Stimulated activated CD8-positive, alpha-beta memory T cell treated with anti-CD3 and anti-CD28 coated beads, Interleukin-4, amount 100 ng/mL, for 48 hours (primary cell): ENCODE measurements around the gene DOC2B.
"Not testable (repeated sequence)": the region's sequence is repeated elsewhere in the genome, so short reads cannot be mapped to it uniquely, and the experiment has no call there.

Experiments used
- DNase-seq: peaks from one replicate; pipeline ENCODE4 v3.0.0-alpha.2; 2020

DOC2B gene

DNA sequence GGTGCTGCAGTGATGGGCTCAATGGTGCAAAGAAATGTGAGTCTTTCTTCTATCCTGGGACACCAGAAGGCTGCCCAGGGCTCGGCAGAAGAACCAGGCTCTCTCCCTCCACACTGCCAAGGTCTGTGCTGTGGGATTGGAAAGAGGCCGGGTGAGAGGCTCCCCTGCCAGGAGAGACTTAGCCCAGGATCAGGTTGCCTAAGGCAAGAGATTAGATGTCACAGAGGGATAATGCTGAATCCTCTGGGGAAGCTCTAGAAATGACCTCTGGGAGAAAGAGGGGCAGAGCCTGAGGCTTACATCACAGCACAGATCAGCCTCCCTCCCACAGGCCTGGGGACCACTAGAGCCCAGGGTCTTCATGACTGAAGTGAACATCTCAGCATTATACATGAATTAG, 5.7 kb upstream of the DOC2B start:
- no peak for DNase-seq

DNA sequence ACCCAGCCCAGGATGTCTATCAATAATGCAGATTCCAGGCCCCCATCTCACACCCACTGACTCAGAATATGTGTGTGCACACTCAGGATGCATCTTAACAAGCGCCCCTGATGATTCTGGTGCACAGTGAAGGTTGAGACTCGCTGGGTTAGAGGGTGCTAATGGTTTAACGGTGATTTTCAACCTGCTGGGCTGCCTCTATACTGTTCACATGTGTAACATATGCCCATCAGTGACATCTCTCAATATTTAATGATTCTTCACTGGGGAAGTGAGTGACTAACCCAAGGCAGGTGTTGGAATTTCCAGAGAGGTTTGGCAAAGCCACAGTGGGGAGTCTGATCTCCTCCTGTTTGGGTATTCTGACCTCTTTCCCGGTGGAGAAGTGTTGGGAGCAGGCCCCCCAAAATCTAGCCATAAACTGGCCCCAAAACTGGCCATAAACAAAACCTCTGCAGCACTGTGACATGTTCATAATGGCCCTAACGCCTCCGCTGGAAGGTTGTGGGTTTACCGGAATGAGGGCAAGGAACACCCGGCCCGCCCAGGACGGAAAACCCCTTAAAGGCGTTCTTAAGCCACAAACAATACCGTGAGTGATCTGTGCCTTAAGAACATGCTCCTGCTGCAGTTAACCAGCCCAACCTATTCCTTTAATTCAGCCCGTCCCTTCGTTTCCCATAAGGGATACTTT, 4.1 kb upstream of the DOC2B start:
- peak; percentile 54 for DNase-seq

DNA sequence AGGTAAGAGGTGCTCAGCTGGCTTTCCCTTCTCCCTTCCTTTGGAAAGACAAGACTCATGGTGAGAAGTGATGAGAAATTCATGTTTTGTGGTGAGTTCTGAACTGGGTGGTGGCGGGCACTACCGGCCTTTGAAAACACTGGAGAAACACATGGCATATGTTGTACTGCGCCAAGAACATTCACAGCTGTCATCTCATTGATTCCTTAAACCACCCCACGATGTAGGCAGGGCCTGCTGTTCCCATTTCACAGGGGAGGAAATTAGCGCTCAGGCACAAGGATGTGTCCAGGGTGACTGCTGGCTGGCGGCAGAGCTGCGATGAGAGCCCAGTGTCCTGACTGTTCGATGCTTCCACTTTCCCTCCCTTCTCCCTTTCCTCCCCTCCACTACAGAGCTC, 1.6 kb upstream of the DOC2B start:
- DNase-seq = no peak

DNA sequence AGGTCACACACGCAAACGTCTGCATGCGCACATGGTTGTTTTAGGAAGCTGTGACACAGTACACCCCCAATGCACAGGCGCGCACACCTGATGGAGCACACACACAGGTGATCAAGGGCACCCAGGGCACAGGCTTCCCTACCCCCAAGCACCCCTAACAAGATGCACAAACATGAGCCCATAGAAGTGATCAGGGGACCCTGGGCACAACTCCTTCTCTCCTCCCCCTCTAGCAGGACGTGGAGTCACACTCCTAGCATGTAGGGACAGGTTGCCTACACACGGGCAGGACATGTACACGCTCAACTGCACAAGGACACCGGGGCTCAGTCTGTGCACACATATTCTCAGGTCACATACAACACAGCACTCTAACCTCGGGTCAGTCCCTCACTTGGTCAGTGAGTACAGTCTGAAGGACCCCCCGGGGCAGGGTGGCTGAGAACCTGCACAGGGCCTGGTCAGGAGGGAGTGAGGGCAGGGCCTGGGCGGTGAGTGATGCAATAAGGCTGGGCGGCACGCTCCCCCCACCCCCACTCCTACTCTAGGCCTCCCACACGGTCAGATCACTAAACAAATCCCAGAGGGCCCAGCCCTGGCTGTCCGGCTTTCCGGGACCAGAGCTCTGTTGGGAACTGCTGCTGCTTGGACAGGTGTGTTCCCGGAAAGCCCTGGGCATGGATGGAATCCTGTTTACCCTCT, 751 bp upstream of the DOC2B start:
- DNase-seq = no peak

DNA sequence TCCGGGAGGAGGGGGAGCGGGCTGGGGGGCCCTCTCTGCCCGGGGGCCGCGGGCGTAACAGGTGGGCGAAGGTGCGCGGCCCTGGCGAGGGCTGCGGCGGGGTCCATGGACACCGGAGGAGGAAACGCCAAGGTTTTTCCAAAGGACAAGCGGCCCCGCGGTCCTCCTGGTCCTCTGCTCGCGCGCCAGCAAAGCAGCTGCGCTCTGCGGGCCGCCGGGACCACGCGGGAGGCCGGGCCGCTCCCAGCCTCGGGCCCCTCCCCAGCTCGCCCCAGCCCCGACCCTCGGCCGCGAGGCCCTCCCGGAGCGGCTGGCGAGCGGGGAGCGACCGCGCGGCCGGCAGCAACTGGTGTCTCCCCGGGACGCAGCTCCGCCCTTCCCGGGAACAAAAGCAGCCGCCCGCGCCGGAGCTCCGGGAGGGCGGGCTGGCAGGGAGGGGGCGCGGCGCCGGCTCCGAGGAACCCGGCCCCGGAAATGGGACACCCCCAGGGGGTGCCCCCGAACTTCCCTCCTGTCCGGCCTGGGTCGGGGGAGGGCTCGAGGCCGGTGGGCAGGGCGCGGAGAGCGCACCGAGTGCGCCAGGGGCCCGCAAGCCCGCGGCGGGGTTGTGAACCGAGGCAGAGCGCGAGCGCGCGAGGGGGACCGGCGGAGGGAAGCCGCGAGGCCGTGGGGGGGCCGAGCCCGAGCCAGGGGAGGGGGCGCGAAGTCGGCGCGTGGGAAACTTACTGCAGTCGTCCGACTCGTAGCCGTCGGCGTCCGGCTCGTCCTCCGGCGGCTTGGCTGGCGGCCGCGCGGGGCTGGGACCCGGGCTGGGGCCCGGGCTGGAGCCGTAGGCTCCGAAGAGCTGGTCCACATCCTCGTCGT, 837 bp downstream of the DOC2B start:
- DNase-seq = no peak

DNA sequence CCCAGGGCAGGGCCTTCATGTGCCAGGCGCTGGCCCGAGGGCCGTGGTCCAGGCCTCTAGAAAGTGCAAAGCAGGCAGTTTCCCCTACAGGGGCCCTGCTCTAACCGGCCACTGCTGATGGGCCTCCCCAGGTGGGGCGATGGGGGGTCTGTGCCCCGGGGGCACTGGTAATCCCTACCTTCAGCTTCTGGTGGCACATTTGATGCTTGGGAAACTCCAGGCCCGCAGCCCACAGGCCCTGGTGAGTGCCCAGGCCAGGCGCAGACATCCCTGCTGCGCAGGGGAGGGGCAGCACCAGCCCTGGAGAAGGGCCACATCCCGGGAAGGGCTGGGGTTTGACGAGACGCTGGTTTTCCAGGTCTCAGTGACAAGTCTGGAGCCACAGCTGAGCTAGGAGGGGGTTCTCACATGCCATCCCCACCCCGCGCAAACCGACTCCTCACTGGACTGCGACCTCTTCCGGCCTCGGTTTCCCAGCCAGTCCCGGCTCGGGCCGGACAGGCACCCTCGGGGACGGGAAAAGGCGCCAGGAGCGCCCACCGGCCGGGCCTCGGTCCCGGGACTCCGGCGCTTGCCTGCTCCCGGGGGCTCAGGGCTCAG, 1.6 kb downstream of the DOC2B start:
- no peak for DNase-seq

DNA sequence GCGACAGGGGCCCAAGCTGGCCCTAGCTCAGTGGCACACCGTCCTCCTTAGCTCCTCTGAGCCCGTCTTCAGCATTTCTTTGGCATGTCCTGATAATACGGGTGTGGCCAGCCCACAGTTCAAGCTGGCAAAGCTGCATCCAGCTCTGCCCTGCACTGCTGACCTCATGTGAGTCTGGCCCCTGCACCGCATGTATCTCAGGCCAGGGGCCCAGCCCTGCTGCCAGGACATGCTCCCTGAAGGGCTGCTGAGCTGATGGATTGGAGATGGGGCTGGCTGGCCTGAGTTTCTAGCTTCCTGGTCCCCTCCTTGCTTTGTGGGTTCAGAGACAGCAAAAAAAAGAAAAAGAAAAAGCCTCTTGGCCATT, 2.4 kb downstream of the DOC2B start:
- DNase-seq = no peak

DNA sequence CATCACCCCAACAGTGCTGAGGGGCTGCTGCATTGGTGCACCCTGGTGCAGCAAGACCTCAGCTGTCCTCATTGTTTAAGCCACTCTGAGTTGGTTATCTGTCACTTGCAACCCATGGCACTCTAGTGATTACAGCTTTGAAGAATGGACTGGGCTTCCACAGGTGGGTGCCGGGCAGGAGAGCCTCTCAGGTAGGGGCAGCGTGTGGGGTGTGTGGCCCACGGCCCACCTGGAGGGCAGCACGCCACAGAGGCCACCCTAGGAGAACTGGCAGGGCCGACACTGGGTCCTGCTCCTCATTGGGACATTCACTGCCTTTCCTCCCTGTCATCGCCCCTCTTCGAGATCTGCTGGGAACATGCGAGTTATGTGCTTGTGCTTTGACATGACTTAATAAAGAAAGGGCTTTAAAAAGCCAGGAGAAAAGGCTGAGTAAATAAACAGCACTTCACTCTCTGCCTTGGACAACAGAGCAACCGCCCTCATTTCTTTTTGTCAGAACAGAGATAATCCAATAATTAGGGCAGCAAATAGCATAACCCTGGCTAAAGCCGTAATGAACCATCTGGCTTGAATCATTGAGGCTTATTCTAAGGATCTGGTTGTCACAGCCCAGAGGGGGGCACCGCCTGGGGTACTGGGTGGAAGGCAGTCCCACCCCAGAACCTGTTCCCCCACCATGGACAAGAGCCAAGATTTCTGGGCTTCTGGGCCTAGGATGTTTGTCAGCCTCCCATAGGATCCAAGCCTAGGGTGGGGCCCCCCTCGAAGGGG, 3.0 kb downstream of the DOC2B start:
- no peak for DNase-seq

DNA sequence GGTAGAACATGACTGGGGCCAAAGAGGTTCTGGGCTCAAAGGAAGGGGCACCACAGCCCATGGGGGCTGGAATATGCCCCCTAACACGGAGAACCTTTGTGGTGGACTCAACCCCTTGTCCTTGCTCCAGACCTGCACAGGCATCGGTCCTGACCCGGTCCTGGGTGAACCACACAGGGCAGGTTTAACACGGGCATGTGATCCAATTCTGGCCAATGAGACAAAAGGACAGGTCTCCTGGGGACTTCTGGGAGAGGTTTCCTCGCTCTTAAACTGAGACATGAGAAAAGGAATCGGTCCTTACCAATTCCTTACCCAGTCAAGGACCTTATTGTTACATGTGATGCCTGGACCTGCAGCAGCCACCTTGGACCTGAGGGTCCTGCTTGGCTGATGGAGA, 3.7 kb downstream of the DOC2B start:
- DNase-seq = no peak

DNA sequence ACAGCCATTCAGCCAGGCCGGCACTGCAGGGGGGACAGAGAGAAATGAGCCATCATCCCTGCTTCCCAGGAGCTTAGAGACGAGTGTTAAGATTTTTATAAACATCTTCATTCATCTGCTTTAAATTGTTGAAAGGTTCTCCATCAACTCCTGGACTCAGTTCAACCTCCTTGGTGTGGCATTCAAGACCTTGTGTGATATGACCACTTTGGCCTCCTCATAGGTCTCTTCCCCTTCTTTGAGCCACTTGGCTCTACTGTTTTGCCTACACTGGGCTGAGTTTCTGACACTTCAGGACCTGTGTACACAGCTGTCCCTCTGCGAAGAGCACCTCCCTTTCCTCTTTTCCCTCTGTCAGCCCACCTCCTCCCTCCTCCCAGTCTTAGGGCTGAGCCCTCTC, 4.3 kb downstream of the DOC2B start:
- no peak for DNase-seq

DNA sequence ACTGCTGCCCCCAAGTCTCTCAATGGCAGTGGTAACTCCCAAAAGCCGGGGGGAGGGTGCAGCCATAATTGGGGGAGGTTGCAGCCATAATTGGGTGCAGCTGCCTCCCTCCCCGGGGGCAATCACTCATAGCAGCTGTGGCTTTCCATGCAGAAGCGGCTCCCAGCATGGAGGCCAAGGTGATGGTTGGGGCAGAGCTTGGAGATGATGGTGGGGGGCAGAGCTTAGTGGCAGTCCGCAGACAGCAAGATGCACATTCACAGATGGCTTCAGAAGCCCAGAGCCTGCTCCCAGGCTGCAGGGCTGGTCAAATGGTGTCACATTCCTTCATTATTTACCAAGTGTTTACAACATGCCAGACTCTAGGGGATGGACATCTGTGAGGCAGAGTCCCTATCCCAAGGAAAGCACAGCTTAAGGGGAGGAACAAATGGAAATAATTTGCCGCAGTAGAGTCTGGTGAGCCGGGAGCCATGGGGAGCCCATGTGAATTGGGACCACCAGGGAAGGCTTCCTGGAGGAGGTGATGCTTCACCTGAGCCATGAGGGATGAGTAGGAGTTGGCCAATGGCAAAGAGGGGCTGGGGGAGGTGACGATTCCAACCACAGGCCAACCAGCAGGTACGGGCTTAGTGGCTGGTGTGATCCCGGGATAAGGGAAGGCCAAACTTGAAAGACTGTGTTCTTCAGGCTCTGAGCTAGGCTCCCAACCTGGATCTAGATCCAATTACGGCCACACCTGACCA, 8.1 kb downstream of the DOC2B start:
- no peak for DNase-seq

DNA sequence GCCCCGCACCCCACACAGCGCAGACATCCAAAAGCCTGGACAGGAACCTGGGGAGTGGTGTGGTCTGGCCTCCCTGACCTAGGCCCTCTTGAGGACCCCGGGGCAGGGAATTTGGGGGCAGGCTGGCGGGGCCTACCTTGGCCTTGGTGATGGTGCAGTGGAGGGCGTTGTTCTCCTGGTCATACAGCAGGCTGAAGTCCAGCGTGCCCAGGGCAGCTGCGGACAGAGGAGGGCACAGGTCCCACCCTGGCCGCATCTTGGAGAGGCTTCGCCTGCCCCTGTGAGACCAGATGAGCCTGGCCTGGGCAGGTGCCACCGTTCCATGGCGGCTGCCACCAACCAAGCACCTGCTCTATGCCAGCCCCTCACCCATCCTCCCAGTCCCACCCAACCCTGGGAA, 9.0 kb downstream of the DOC2B start:
- DNase-seq = no peak

DNA sequence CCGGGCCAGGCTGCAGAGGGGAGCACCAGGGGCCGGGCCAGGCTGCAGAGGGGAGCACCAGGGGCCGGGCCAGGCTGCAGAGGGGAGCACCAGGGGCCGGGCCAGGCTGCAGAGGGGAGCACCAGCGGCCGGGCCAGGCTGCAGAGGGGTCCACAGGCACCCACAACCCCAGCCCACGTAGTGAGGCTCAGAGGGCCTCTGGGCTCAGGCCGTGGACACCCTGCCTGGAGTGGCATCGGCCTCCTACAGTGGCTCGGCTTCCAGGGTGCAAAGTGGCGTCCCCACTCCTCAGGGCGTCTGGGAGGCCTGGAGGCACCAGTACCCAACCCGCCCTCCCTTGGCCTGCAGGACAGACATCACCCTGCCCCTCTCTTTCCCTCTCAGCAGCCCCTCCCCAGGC, 9.6 kb downstream of the DOC2B start:
- DNase-seq = no peak

DNA sequence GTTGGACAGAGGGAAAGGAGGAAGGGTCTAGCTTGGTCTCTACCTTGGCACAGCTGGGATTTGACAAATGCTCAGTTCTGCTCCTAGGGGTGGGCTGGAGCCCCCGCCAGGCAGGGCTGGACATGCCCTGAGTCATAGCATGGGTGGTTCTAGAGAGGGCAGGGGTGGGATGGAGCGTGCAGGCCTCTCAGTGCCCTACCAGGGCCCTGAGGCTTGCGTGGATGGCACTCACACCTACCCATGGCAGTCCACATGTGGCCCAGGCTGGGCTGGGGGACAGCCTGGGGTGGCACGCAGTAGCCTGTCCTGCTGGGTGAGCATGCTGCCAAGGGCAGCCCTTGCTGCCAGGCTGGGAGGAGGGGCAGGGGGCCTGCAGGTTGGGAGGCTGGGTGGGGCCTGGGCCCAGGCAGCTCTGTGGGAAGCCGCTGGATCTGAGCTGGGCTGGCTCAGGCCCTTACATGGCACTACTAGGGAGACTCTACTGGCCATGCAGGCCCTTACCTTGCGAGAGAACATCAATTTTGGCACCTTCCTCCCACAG, 11.2 kb downstream of the DOC2B start:
- no peak for DNase-seq

DNA sequence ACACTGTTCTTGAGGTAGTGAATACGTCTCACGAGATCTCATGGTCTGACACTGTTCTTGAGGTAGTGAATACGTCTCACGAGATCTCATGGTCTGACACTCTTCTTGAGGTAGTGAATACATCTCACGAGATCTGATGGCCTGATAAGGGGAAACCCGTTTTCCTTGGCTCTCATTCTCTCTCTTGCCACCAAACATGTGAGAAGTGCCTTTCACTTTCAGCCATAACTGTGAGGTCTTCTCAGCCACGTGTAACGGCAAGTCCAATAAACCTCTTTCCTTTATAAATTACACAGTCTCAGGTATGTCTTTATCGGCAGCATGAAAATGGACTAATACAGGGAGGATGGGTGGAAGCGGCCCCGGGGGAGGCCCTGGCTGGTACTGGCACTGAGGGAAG, 12.8 kb downstream of the DOC2B start:
- DNase-seq = not testable (repeated sequence)

DNA sequence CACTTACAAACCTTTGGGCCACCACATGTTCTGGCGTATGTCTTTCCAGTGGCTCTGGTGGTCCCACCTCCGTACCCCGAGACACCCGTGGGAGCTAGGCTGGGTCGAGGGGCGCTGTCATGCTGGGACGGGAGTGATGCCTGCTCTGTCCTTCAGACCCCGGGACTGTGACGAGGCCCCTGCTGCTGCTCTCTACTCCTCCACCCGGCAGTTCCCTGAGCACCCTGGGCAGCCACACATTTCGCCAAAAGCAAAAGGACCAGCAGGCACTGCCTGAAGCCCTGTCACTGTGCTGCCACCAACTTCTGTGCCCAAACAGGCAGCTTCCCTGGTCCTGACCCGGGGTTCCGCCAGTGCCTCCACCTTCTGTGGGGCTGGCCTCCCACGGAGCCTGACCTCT, 15.5 kb downstream of the DOC2B start:
- DNase-seq = no peak

DNA sequence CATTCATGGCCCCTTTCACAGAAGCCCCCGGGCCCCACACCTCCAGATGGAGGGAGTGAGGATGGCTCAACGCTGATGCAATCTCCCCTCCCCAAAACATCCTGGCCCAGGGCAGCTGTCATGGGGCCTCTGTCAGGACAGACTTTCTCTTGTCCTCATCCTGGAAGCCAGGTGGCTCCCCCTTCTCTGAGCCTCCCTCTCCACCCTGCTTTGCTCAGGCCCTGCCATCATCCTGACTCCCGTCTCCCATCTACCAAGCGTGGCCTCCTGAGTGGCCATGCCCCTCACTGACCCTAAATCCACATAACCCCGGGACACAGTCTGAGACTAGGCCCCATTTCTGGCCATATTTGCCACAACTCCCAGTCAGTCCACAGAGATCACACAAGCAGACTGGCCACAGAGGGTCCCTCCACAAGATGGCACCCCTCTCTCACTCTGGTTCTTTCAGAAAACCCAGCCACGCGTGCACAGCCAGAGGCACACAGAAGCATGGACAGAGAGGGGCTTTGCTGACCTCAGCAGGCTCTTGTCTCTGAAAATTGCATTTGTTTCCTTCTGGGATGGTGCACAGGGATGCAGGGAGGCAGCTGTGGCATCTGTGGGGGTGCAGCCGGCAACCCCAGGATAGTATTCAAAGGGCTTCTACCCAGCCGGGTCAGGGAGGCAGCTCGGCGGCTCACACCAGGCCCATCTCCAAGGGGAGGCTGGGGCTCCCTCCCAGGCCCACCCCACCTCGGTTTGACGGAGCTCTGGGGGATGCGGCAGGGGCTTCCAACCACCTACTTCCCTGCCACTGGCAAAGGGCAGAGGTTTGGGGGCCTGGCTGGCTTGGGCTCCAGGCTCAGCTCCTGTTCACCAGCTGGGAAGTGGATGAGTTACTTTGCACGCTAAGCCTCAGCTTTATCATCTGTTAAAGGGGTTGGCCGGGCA, 16.9 kb downstream of the DOC2B start:
- DNase-seq = no peak

DNA sequence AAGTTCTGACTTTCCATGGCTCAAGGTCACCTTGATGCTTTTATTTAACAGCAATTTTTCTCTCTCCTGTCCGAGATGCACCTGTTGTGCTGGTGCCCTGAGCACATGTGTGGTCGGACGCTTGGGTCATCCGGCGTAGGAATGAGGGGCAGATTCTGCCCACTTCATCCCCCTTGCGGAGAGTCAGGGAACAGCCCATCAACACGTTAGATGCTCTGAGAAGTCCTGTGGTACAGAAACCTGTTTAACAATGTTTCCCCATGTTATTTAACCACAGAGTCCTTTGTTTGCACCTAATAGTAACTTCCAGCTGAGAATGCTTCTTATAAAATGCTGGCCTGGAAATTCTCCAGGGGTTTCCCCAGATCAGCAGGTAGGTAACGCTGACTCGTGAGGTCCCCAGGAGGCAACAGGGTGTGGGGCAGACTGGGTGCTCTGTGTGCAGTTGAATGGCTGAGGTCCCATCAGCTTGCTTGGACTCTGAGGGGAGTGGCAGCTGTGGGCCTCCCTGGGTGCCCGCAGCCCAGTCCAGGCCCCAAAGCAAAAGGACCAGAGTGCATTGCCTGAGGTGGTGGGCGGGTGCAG, 17.8 kb downstream of the DOC2B start:
- DNase-seq = no peak

DNA sequence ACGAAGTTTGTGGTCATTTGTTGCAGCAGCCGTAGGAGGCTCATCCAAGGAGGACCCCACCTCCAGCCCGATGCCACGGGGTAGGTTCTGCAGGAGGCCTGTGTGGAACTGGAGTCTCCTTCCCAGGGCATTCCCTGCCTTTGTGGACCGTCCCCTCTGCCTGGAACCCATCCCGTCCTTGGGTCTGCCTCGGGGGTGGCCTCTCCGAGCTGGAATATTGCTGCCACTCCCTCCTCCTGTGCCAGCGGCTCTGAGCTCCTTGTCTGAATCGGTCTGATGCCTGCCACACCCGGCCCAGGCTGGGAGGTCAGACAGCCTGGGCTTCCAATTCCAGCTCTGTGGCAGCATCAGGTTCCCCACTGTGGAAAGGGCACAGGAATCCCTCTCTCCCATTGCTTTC, 18.8 kb downstream of the DOC2B start:
- no peak for DNase-seq

DNA sequence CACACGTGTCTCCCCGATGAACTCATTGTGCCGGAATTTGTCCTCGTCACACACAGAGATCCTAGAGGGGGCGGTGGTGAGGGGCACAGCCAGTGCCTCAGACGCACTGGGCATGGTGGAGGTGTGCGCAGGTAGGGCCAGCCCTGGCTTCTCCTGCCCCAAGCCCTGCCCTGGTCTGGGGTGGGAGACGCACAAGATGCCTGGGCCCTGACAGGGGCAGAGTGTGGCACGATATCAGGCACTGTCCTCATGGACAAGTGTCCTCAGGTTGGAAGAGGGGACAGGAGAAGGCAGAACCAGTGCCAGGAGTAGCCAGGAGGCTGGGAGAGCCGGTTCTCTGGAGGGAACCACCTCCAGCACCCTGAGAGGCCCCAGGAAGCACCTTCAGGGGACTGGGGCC, 20.0 kb downstream of the DOC2B start:
- no peak for DNase-seq
